Measurements from ENCODE around the gene TBC1D24. TPM values are rescaled to one million over a fixed set of nuclear protein-coding genes. Genes with fewer than 3 reads are reported as not detected.
A peak's percentile ranks its signal among the peaks of the same experiment; 100 is the strongest.

TBC1D24 gene
- total and polyA plus RNA-seq, 9 of the 15 experiments (the other 6 are each of a cell fraction or from before 2014, with no cell fraction given): 1.7 to 22.6 (median 7.2) TPM

DNA sequence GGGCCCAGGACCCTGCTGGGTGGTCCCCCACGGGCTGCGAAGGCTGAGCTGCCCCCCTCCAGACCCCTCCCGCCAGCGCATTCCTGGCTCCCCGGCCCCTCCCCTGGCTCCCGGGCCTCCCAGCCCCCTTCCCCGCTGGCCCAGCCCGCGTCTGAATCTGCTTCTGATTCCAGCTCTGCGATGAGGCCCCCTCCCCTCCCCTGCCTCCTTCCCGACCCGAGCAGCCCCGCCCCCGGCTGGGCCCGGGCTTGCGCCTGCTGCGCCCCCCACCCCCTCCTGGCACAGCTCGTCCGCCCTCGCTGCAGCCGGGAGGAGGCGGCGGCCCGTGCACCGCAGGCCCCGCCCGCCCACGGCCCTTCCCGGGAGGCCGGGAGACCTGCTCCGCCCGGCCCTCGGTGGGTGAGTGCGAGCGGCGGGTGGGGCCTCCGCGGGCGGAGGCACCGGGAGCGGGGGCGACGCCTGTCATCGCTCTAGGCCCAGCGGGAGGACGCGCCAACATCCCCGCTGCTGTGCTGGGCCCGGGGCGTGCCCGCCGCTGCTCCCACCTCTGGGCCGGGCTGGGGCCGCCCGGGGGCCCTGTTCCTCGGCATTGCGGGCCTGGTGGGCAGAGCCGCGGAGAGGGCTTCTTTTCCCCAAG is 3.8 kb upstream of the TBC1D24 start, which contains the start of gene NTN3 (continued):
- TF ChIP-seq REST (IDR thresholded peaks at IDR 0.05; ENCODE audit: borderline replicate concordance) (no peak), REST (CRISPR knock-in tag; IDR thresholded peaks at IDR 0.05; ENCODE audit: low read depth) (no peak), EGR1 (conservative IDR thresholded peaks at IDR 0.05) (peak; percentile 55), POLR3G (IDR thresholded peaks at IDR 0.05; ENCODE audit: extremely low read depth, insufficient read length, insufficient replicate concordance) (no peak), HNRNPL (IDR thresholded peaks at IDR 0.05; ENCODE audit: low read depth, low read length) (no peak), ZNF174 (CRISPR knock-in tag; IDR thresholded peaks at IDR 0.05) (no peak), ZNF445 (CRISPR knock-in tag; IDR thresholded peaks at IDR 0.05; ENCODE audit: low read depth) (no peak), ZNF696 (CRISPR knock-in tag; conservative IDR thresholded peaks at IDR 0.05) (no peak), ZKSCAN1 (IDR thresholded peaks at IDR 0.05; ENCODE audit: low read depth, low read length) (no peak), IFI16 (CRISPR knock-in tag; IDR thresholded peaks at IDR 0.05) (no peak), ZNF830 (CRISPR knock-in tag; IDR thresholded peaks at IDR 0.05) (no peak), HDAC2 (IDR thresholded peaks at IDR 0.05) (no peak), ZNF639 (CRISPR knock-in tag; conservative IDR thresholded peaks at IDR 0.05 in 1 of 2, IDR thresholded peaks at IDR 0.05 in 1 of 2) (peak in 1 of 2 experiments; percentile 48; a peak in 1 of 4 replicates), CBFB (CRISPR knock-in tag; IDR thresholded peaks at IDR 0.05) (no peak)
- TF ChIP-seq, protein P1, sequence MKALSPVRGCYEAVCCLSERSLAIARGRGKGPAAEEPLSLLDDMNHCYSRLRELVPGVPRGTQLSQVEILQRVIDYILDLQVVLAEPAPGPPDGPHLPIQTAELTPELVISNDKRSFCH (CRISPR knock-in tag; IDR thresholded peaks at IDR 0.05): no peak
- TF ChIP-seq, protein P1 (tag; IDR thresholded peaks at IDR 0.05): no peak
- TF ChIP-seq, protein P2, sequence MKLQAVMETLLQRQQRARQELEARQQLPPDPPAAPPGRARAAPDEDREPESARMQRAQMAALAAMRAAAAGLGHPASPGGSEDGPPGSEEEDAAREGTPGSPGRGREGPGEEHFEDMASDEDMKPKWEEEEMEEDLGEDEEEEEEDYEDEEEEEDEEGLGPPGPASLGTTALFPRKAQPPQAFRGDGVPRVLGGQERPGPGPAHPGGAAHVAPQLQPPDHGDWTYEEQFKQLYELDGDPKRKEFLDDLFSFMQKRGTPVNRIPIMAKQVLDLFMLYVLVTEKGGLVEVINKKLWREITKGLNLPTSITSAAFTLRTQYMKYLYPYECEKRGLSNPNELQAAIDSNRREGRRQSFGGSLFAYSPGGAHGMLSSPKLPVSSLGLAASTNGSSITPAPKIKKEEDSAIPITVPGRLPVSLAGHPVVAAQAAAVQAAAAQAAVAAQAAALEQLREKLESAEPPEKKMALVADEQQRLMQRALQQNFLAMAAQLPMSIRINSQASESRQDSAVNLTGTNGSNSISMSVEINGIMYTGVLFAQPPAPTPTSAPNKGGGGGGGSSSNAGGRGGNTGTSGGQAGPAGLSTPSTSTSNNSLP (IDR thresholded peaks at IDR 0.05; ENCODE audit: borderline replicate concordance, low read depth, low read length): no peak
